Testis (tissue), 3 donors: ENCODE results near the gene NCBP1. TPM values are rescaled to one million over a fixed set of nuclear protein-coding genes. Genes with fewer than 3 reads are reported as not detected.
A peak's percentile ranks its signal among the peaks of the same experiment; 100 is the strongest.

ENCODE experiments used
- DNase-seq: peaks from one replicate; pipeline ENCODE4 v3.0.0-alpha.2; 2019
- H3K27ac ChIP-seq, 2 donors: fragments of 200-600 bp; sonication (generic); one replicate each; pipeline ENCODE4 v1.5.1; 2019
- H3K27me3 ChIP-seq: fragments of 200-600 bp; sonication (generic); one replicate; pipeline ENCODE4 v1.5.1; 2019
- H3K36me3 ChIP-seq: fragments of 200-600 bp; sonication (generic); one replicate; pipeline ENCODE4 v1.5.1; 2017; ENCODE audit warnings: low read depth; ENCODE audit errors: missing control alignments
- H3K4me1 ChIP-seq: fragments of 200-600 bp; sonication (generic); one replicate; pipeline ENCODE4 v1.5.1; 2019
- H3K4me3 ChIP-seq, 2 donors: fragments of 200-600 bp; sonication (generic); one replicate each; pipeline ENCODE4 v1.5.1; 2017 to 2019
- H3K9me3 ChIP-seq: fragments of 200-600 bp; sonication (generic); one replicate; pipeline ENCODE4 v1.5.1; 2017
- CTCF ChIP-seq, 3 experiments: fragments of 450-650 bp in 2 of 3; fragments of 200-600 bp in 1 of 3; sonication (generic) in 1 of 3; IDR thresholded peaks; one replicate each; pipeline ENCODE4 v1.5.1; 2016 to 2019; ENCODE audit warnings: antibody characterized with exemption in 3 of 3, mild to moderate bottlenecking in 2 of 3, moderate library complexity in 1 of 3
- POLR2A ChIP-seq: fragments of 450-650 bp; IDR thresholded peaks from one replicate; pipeline ENCODE4 v1.6.1; 2017; ENCODE audit warnings: antibody characterized with exemption, mild to moderate bottlenecking, moderate library complexity
- WGBS, 2 donors: methylation state at CpG; one replicate each; pipeline ENCODE4 v1.1.5; 2018; 5-methylcytosine and 5-hydroxymethylcytosine counted together
- intact Hi-C: fragments of 100-400 bp; cut with DNase I; formaldehyde crosslinking; loops from one replicate; pipeline ENCODE4 v1.15.1; 2023; ENCODE audit warnings: low total_unique reads
- polyA plus RNA-seq: library from polyadenylated mRNA; stranded (reverse); fragments of 350-450 nt; fragmentation: Illumina TruSeq; extraction: RNeasy Lipid Tissue Mini Kit (QIAGEN cat#74804); gene quantifications from one replicate; pipeline ENCODE4 v1.2.3, GENCODE V29; 2014; ENCODE audit warnings: low read depth, low replicate concordance; ENCODE audit not compliant: insufficient read depth
- total RNA-seq, 2 donors: library from RNA; depleted of rRNA; stranded (reverse); fragments of >200 nt; gene quantifications; one replicate each; pipeline ENCODE4 v1.2.3, GENCODE V29; 2016

Gene NCBP1
- total and polyA plus RNA-seq, 3 donors from 2014 or later = 36.6 to 41.7 (median 36.9) TPM

GRCh38 chr9:97706246-97706645, 72.6 kb downstream of the NCBP1 start:
- H3K27me3 ChIP-seq = no peaks in the 10 kb centered on the region
- WGBS, 2 donors = 84 to 90% methylated on average over 2 of the region's 2 CpGs

GRCh38 chr9:97710356-97711222, 77.0 kb downstream of the NCBP1 start:
- DNase-seq = peak; percentile 64
- no peaks in the 10 kb centered on the region for H3K27me3 ChIP-seq
- no peaks in the 10 kb centered on the region for H3K9me3 ChIP-seq
- H3K27ac ChIP-seq = no peak overlapping the region
- H3K4me1 ChIP-seq = no peaks in the 10 kb centered on the region
- no peaks in the 10 kb centered on the region for H3K36me3 ChIP-seq
- no peak overlapping the region for H3K4me3 ChIP-seq
- 28 to 33% methylated on average over 8 to 9 of the region's 9 CpGs for WGBS, 2 donors
- TF ChIP-seq POLR2A (no peak), CTCF (IDR thresholded peaks at IDR 0.05) (peak; percentile 38 to 79 (median 77))
- intact Hi-C loops = no loop called here

More at GRCh38 chr9:97706246-97706645, 72.6 kb downstream of the NCBP1 start:
- intact Hi-C loops = no loop called here
- no peaks in the 10 kb centered on the region for H3K4me1 ChIP-seq
- TF ChIP-seq CTCF (IDR thresholded peaks at IDR 0.05) (no peak), POLR2A (no peak)
- H3K27ac ChIP-seq = no peak overlapping the region
- no peaks in the 10 kb centered on the region for H3K9me3 ChIP-seq
- H3K4me3 ChIP-seq = no peak overlapping the region
- H3K36me3 ChIP-seq = no peaks in the 10 kb centered on the region
- no peak for DNase-seq

GRCh38 chr9:97711223-97711626, 77.6 kb downstream of the NCBP1 start:
- 33 to 36% methylated on average over 12 of the region's 12 CpGs for WGBS, 2 donors
- TF ChIP-seq CTCF (IDR thresholded peaks at IDR 0.05) (no peak), POLR2A (no peak)

GRCh38 chr9:97714435-97714834, 80.8 kb downstream of the NCBP1 start:
- Histone ChIP-seq H3K4me1 (no peaks in the 10 kb centered on the region), H3K27me3 (no peaks in the 10 kb centered on the region), H3K9me3 (no peaks in the 10 kb centered on the region), H3K4me3 (no peak overlapping the region), H3K36me3 (no peaks in the 10 kb centered on the region), H3K27ac (no peak overlapping the region)
- 76 to 77% methylated on average over 3 of the region's 3 CpGs for WGBS, 2 donors
- no peak for DNase-seq
- no peak for TF ChIP-seq CTCF (IDR thresholded peaks at IDR 0.05)
- no peak for TF ChIP-seq POLR2A
- intact Hi-C loops = no loop called here

More at GRCh38 chr9:97711223-97711626, 77.6 kb downstream of the NCBP1 start:
- Histone ChIP-seq H3K27me3 (no peaks in the 10 kb centered on the region), H3K9me3 (no peaks in the 10 kb centered on the region), H3K36me3 (no peaks in the 10 kb centered on the region), H3K4me3 (no peak overlapping the region), H3K27ac (no peak overlapping the region), H3K4me1 (no peaks in the 10 kb centered on the region)
- intact Hi-C loops = no loop called here
- DNase-seq = no peak
